Parathyroid adenoma (tissue), 2 donors: Measurements from ENCODE around the gene TNFRSF21.

Experiments
- H2AFZ ChIP-seq: fragments of 300-600 bp; sonication (generic); one replicate; pipeline ENCODE4 v1.7.0; 2017; ENCODE audit warnings: antibody characterized with exemption, mild to moderate bottlenecking
- H3K27ac ChIP-seq: fragments of 300-600 bp; sonication (generic); one replicate; pipeline ENCODE4 v1.7.0; 2017
- H3K27me3 ChIP-seq: fragments of 300-600 bp; sonication (generic); one replicate; pipeline ENCODE4 v1.7.0; 2017; ENCODE audit warnings: low read length; ENCODE audit not compliant: control insufficient read depth, insufficient read depth
- H3K36me3 ChIP-seq: fragments of 300-600 bp; sonication (generic); one replicate; pipeline ENCODE4 v1.7.0; 2017; ENCODE audit warnings: low read length; ENCODE audit not compliant: control insufficient read depth, insufficient read depth
- H3K4me1 ChIP-seq: fragments of 300-600 bp; sonication (generic); one replicate; pipeline ENCODE4 v1.7.0; 2017; ENCODE audit warnings: control low read depth
- H3K4me2 ChIP-seq: fragments of 300-600 bp; sonication (generic); one replicate; pipeline ENCODE4 v1.7.0; 2017; ENCODE audit warnings: low read length
- H3K4me3 ChIP-seq: fragments of 300-600 bp; sonication (generic); one replicate; pipeline ENCODE4 v1.7.0; 2017; ENCODE audit warnings: low read depth, low read length
- H3K79me2 ChIP-seq: fragments of 300-600 bp; sonication (generic); one replicate; pipeline ENCODE4 v1.7.0; 2017; ENCODE audit warnings: control low read depth
- H3K9ac ChIP-seq: fragments of 300-600 bp; sonication (generic); one replicate; pipeline ENCODE4 v1.7.0; 2017; ENCODE audit warnings: mild to moderate bottlenecking
- H3K9me3 ChIP-seq: fragments of 300-600 bp; sonication (generic); one replicate; pipeline ENCODE4 v1.7.0; 2017; ENCODE audit warnings: low read length; ENCODE audit not compliant: control insufficient read depth
- TF ChIP-seq, protein P1 (sequence below): fragments of 300-600 bp; sonication (generic); IDR thresholded peaks from one replicate; pipeline ENCODE4 v1.7.0; 2017; ENCODE audit warnings: antibody characterized with exemption, mild to moderate bottlenecking
- donor health status: primary hyperparathyroidism.

TNFRSF21 gene

GRCh38 chr6:47288267-47289090, 21.2 kb downstream of the TNFRSF21 start:
- no peak overlapping the region for H2AFZ ChIP-seq
- H3K4me3 ChIP-seq = no peak overlapping the region
- H3K79me2 ChIP-seq = no peaks in the 10 kb centered on the region
- H3K27me3 ChIP-seq = no peaks in the 10 kb centered on the region
- TF ChIP-seq, protein P1, sequence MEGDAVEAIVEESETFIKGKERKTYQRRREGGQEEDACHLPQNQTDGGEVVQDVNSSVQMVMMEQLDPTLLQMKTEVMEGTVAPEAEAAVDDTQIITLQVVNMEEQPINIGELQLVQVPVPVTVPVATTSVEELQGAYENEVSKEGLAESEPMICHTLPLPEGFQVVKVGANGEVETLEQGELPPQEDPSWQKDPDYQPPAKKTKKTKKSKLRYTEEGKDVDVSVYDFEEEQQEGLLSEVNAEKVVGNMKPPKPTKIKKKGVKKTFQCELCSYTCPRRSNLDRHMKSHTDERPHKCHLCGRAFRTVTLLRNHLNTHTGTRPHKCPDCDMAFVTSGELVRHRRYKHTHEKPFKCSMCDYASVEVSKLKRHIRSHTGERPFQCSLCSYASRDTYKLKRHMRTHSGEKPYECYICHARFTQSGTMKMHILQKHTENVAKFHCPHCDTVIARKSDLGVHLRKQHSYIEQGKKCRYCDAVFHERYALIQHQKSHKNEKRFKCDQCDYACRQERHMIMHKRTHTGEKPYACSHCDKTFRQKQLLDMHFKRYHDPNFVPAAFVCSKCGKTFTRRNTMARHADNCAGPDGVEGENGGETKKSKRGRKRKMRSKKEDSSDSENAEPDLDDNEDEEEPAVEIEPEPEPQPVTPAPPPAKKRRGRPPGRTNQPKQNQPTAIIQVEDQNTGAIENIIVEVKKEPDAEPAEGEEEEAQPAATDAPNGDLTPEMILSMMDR = no peak
- H3K27ac ChIP-seq = no peak overlapping the region
- no peaks in the 10 kb centered on the region for H3K4me1 ChIP-seq
- no peak overlapping the region for H3K9ac ChIP-seq
- H3K4me2 ChIP-seq = no peak overlapping the region
- H3K9me3 ChIP-seq = no peaks in the 10 kb centered on the region
- no peaks in the 10 kb centered on the region for H3K36me3 ChIP-seq

- TF ChIP-seq, protein P1 = no peak
- Histone ChIP-seq H3K9ac (no peak overlapping the region), H3K79me2 (no peaks in the 10 kb centered on the region), H3K9me3 (no peaks in the 10 kb centered on the region), H2AFZ (no peak overlapping the region), H3K4me3 (no peak overlapping the region), H3K36me3 (no peaks in the 10 kb centered on the region), H3K4me2 (no peak overlapping the region), H3K27ac (no peak overlapping the region), H3K4me1 (no peaks in the 10 kb centered on the region), H3K27me3 (no peaks in the 10 kb centered on the region)
These were observed 23.4 kb downstream of the TNFRSF21 start for GRCh38 chr6:47286301-47286700.

GRCh38 chr6:47283993-47284392, 25.7 kb downstream of the TNFRSF21 start:
- no peaks in the 10 kb centered on the region for H3K79me2 ChIP-seq
- H3K36me3 ChIP-seq = no peaks in the 10 kb centered on the region
- H3K4me2 ChIP-seq = no peak overlapping the region
- no peak overlapping the region for H2AFZ ChIP-seq
- H3K27me3 ChIP-seq = no peaks in the 10 kb centered on the region
- H3K9ac ChIP-seq = no peak overlapping the region
- TF ChIP-seq, protein P1 = no peak
- H3K9me3 ChIP-seq = no peaks in the 10 kb centered on the region
- no peak overlapping the region for H3K27ac ChIP-seq
- H3K4me3 ChIP-seq = no peak overlapping the region
- no peaks in the 10 kb centered on the region for H3K4me1 ChIP-seq

- no peak overlapping the region for H3K4me3 ChIP-seq
- H3K27me3 ChIP-seq = no peaks in the 10 kb centered on the region
- H3K27ac ChIP-seq = no peak overlapping the region
- no peaks in the 10 kb centered on the region for H3K9me3 ChIP-seq
- H3K4me1 ChIP-seq = peaks cover 2% of the 10 kb centered on the region
- H3K4me2 ChIP-seq = no peak overlapping the region
- H2AFZ ChIP-seq = no peak overlapping the region
- no peak overlapping the region for H3K9ac ChIP-seq
- H3K79me2 ChIP-seq = no peaks in the 10 kb centered on the region
- TF ChIP-seq, protein P1 = no peak
- H3K36me3 ChIP-seq = no peaks in the 10 kb centered on the region
These were observed 31.2 kb downstream of the TNFRSF21 start for GRCh38 chr6:47278545-47278944.

- Histone ChIP-seq H3K4me1 (peaks cover 2% of the 10 kb centered on the region), H3K9me3 (no peaks in the 10 kb centered on the region), H3K36me3 (no peaks in the 10 kb centered on the region), H3K27me3 (no peaks in the 10 kb centered on the region), H2AFZ (no peak overlapping the region), H3K27ac (no peak overlapping the region), H3K4me3 (no peak overlapping the region), H3K4me2 (no peak overlapping the region), H3K9ac (no peak overlapping the region), H3K79me2 (no peaks in the 10 kb centered on the region)
- TF ChIP-seq, protein P1 = no peak
These were observed 32.0 kb downstream of the TNFRSF21 start for GRCh38 chr6:47277702-47278101.
